HG03558 (cell line): ENCODE measurements around the gene LMAN2.
"Not testable (repeated sequence)": the region's sequence is repeated elsewhere in the genome, so short reads cannot be mapped to it uniquely, and the experiment has no call there.

ENCODE experiments used
- ATAC-seq: cut with Tn5 transposase; IDR thresholded peaks from one replicate; pipeline ENCODE4 v1.9.1; 2021; ENCODE audit warnings: moderate number of reproducible peaks; ENCODE audit not compliant: unreplicated experiment; ENCODE audit errors: extremely low read depth

LMAN2 gene

GRCh38 chr5:177353093-177353492 lies 1.6 kb upstream of the LMAN2 start:
- ATAC-seq, result no peak

- ATAC-seq, result no peak
Measured at GRCh38 chr5:177350776-177351391, 584 bp downstream of the LMAN2 start.

- ATAC-seq, result no peak
Measured at GRCh38 chr5:177349762-177350161, 1.7 kb downstream of the LMAN2 start.

GRCh38 chr5:177349362-177349647 lies 2.2 kb downstream of the LMAN2 start:
- no peak for ATAC-seq

GRCh38 chr5:177347699-177348098 lies 3.8 kb downstream of the LMAN2 start:
- ATAC-seq, result no peak

GRCh38 chr5:177346820-177347219 lies 4.6 kb downstream of the LMAN2 start:
- ATAC-seq, result no peak

GRCh38 chr5:177344891-177345290 lies 6.6 kb downstream of the LMAN2 start:
- no peak for ATAC-seq

- no peak for ATAC-seq
Measured at GRCh38 chr5:177343777-177344176, 7.7 kb downstream of the LMAN2 start.

- not testable (repeated sequence) for ATAC-seq
Measured at GRCh38 chr5:177343000-177343399, 8.5 kb downstream of the LMAN2 start.

- ATAC-seq, result no peak
Measured at GRCh38 chr5:177339107-177339638, 12.3 kb downstream of the LMAN2 start.

GRCh38 chr5:177338251-177339106 lies 13.0 kb downstream of the LMAN2 start:
- no peak for ATAC-seq

GRCh38 chr5:177336603-177337494 lies 14.6 kb downstream of the LMAN2 start:
- ATAC-seq, result no peak

GRCh38 chr5:177336112-177336511 lies 15.4 kb downstream of the LMAN2 start:
- ATAC-seq, result no peak

GRCh38 chr5:177335701-177336065 lies 15.8 kb downstream of the LMAN2 start:
- no peak for ATAC-seq

GRCh38 chr5:177334781-177335700 lies 16.4 kb downstream of the LMAN2 start:
- ATAC-seq, result no peak

- no peak for ATAC-seq
Measured at GRCh38 chr5:177334155-177334551, 17.3 kb downstream of the LMAN2 start.

- ATAC-seq, result no peak
Measured at GRCh38 chr5:177333420-177334154, 17.9 kb downstream of the LMAN2 start.

GRCh38 chr5:177332896-177333260 lies 18.6 kb downstream of the LMAN2 start:
- ATAC-seq, result no peak
